PC-9 (cell line): ENCODE results near the gene IKZF3. TPM values are rescaled to one million over a fixed set of nuclear protein-coding genes. Genes with fewer than 3 reads are reported as not detected.

Source experiments
- BruUV-seq: library from RNA; stranded (reverse); fragments of 400-500 nt; replicated peaks from 2 replicates; lab custom pipeline; 2021; lab: Mats Ljungman, UMichigan
- CTCF ChIA-PET: fragments of 300-600 bp; sonication (Branson Sonifier 250); formaldehyde crosslinking; loops from one replicate; lab custom pipeline; 2022; ENCODE audit warnings: antibody characterized with exemption; lab: Charles Lee
- POLR2A ChIA-PET: fragments of 300-600 bp; sonication (Branson Sonifier 250); formaldehyde crosslinking; loops from one replicate; lab custom pipeline; 2022; ENCODE audit warnings: antibody characterized with exemption; ENCODE audit not compliant: unreplicated experiment; lab: Charles Lee
- DNase-seq, 2 experiments: peaks; one replicate each; pipeline versions ENCODE4 v3.0.0 to v3.0.0-alpha.2; 2015 to 2022; ENCODE audit warnings: mixed read lengths in 1 of 2
- H2AFZ ChIP-seq: fragments of 200-600 bp; sonication (generic); 2 replicates; pipeline ENCODE4 v1.8.1; 2017; ENCODE audit warnings: antibody characterized with exemption
- H3F3A ChIP-seq: fragments of 200-600 bp; sonication (generic); 2 replicates; pipeline ENCODE4 v1.8.1; 2017; ENCODE audit warnings: antibody characterized with exemption, mild to moderate bottlenecking, low read depth; ENCODE audit not compliant: insufficient read depth
- H3K27ac ChIP-seq: fragments of 200-600 bp; sonication (generic); 2 replicates; pipeline ENCODE4 v1.6.1; 2016; ENCODE audit warnings: mixed run types
- H3K27me3 ChIP-seq: fragments of 200-600 bp; sonication (generic); 2 replicates; pipeline ENCODE4 v1.6.1; 2016; ENCODE audit warnings: low read depth, mixed run types; ENCODE audit not compliant: insufficient read depth
- H3K36me3 ChIP-seq: fragments of 200-600 bp; sonication (generic); 2 replicates; pipeline ENCODE4 v1.6.1; 2016; ENCODE audit warnings: low read depth, mixed run types
- H3K4me1 ChIP-seq: fragments of 200-600 bp; sonication (generic); replicated peaks from 2 replicates; pipeline ENCODE4 v1.6.1; 2016; ENCODE audit warnings: mixed run types; ENCODE audit not compliant: insufficient read depth
- H3K4me2 ChIP-seq: fragments of 200-600 bp; sonication (generic); 2 replicates; pipeline ENCODE4 v1.6.1; 2017; ENCODE audit warnings: mixed run types
- H3K4me3 ChIP-seq: fragments of 200-600 bp; sonication (generic); 2 replicates; pipeline ENCODE4 v1.6.1; 2016; ENCODE audit warnings: mixed run types
- H3K79me2 ChIP-seq: fragments of 200-600 bp; sonication (generic); 2 replicates; pipeline ENCODE4 v1.6.1; 2017; ENCODE audit warnings: low read depth, mixed run types
- H3K9me2 ChIP-seq: fragments of 200-600 bp; sonication (generic); 2 replicates; pipeline ENCODE4 v1.8.1; 2017; ENCODE audit warnings: mild to moderate bottlenecking; ENCODE audit not compliant: insufficient read depth
- H3K9me3 ChIP-seq: fragments of 200-600 bp; sonication (generic); 2 replicates; pipeline ENCODE4 v1.8.1; 2016; ENCODE audit warnings: low read depth; ENCODE audit not compliant: insufficient read depth
- H4K20me1 ChIP-seq: fragments of 200-600 bp; sonication (generic); 2 replicates; pipeline ENCODE4 v1.8.1; 2017; ENCODE audit not compliant: insufficient read depth
- CTCF ChIP-seq: fragments of 200-600 bp; sonication (generic); conservative IDR thresholded peaks from 2 replicates; pipeline ENCODE4 v1.6.1; 2017; ENCODE audit warnings: mixed run types, antibody characterized with exemption, mild to moderate bottlenecking, moderate library complexity
- EZH2 ChIP-seq: fragments of 200-600 bp; sonication (generic); IDR thresholded peaks from 2 replicates; pipeline ENCODE4 v1.8.0; 2017; ENCODE audit warnings: antibody characterized with exemption, low read depth
- intact Hi-C: fragments of 100-400 bp; cut with micrococcal nuclease; formaldehyde crosslinking; loops from one replicate; pipeline ENCODE4 v1.10.0; 2022; ENCODE audit not compliant: unreplicated experiment
- total RNA-seq: library from RNA; stranded (reverse); gene quantifications from 2 replicates; pipeline ENCODE4 v1.2.3, GENCODE V29; 2021

IKZF3 gene
- total RNA-seq, 1 experiment from 2014 or later, result 0.04 TPM

GRCh38 chr17:39722965-39723848, 140.9 kb downstream of the IKZF3 start:
- Histone ChIP-seq H3K27ac (no peak overlapping the region), H3K4me3 (no peak overlapping the region), H3K27me3 (no peaks in the 10 kb centered on the region), H3K4me2 (no peak overlapping the region), H3K79me2 (no peaks in the 10 kb centered on the region), H3K9me2 (no peaks in the 10 kb centered on the region), H2AFZ (no peak overlapping the region), H3K9me3 (no peaks in the 10 kb centered on the region), H3K36me3 (no peaks in the 10 kb centered on the region), H3K4me1 (no peaks in the 10 kb centered on the region), H3F3A (peaks cover 20% of the 10 kb centered on the region; the same call in 1 of the 2 replicates), H4K20me1 (no peaks in the 10 kb centered on the region)
- DNase-seq, result no peak
- CTCF ChIA-PET, result no interaction called here
- POLR2A ChIA-PET, result no interaction called here
- intact Hi-C loops, result no loop called here
- no TSS peak for BruUV-seq
- no peak for TF ChIP-seq EZH2
- TF ChIP-seq CTCF, result no peak

- Histone ChIP-seq H3F3A (peaks cover 19% of the 10 kb centered on the region; the same call in 1 of the 2 replicates), H3K4me2 (no peak overlapping the region), H3K4me3 (no peak overlapping the region), H3K9me2 (no peaks in the 10 kb centered on the region), H3K36me3 (no peaks in the 10 kb centered on the region), H2AFZ (no peak overlapping the region), H3K27ac (no peak overlapping the region), H3K9me3 (no peaks in the 10 kb centered on the region), H3K79me2 (no peaks in the 10 kb centered on the region), H4K20me1 (no peaks in the 10 kb centered on the region), H3K27me3 (no peaks in the 10 kb centered on the region), H3K4me1 (no peaks in the 10 kb centered on the region)
- TF ChIP-seq EZH2, result no peak
- TF ChIP-seq CTCF, result no peak
- intact Hi-C loops, result no loop called here
- BruUV-seq, result no TSS peak
- CTCF ChIA-PET, result no interaction called here
- POLR2A ChIA-PET, result interaction anchor here (0.7 kb wide), 1 partner anchor 20 kb away, joined by 3 read pairs; no protein-coding TSS in a partner anchor
- DNase-seq, result no peak
Observed at GRCh38 chr17:39722104-39722503, 142.0 kb downstream of the IKZF3 start.

- BruUV-seq, result no TSS peak
Observed at GRCh38 chr17:39719563-39720355, 144.4 kb downstream of the IKZF3 start.

More at GRCh38 chr17:39719563-39720355, 144.4 kb downstream of the IKZF3 start:
- H3K9me3 ChIP-seq, result no peaks in the 10 kb centered on the region
- no peaks in the 10 kb centered on the region for H3K79me2 ChIP-seq
- intact Hi-C loops, result no loop called here
- H3K36me3 ChIP-seq, result no peaks in the 10 kb centered on the region
- no peaks in the 10 kb centered on the region for H3K27me3 ChIP-seq
- H2AFZ ChIP-seq, result no peak overlapping the region
- H3K4me2 ChIP-seq, result no peak overlapping the region
- H3K4me3 ChIP-seq, result no peak overlapping the region
- CTCF ChIA-PET, result no interaction called here
- no peak for TF ChIP-seq EZH2
- TF ChIP-seq CTCF, result no peak
- DNase-seq, result no peak
- H3K27ac ChIP-seq, result no peak overlapping the region
- no peaks in the 10 kb centered on the region for H4K20me1 ChIP-seq
- POLR2A ChIA-PET, result interaction anchor here (0.6 kb wide), 1 partner anchor 20 kb away, joined by 4 read pairs; the partner anchor contains the start of gene ERBB2
- peaks cover 7% of the 10 kb centered on the region; the same call in 1 of the 2 replicates for H3F3A ChIP-seq
- H3K4me1 ChIP-seq, result no peaks in the 10 kb centered on the region
- H3K9me2 ChIP-seq, result no peaks in the 10 kb centered on the region
